Ishikawa (cell line): ENCODE results near the gene G0S2.

Experiments used
- CEBPB ChIP-seq: IDR thresholded peaks from 2 replicates; pipeline ENCODE4 v1.6.1; 2012
- CREB1 ChIP-seq: IDR thresholded peaks from 2 replicates; pipeline ENCODE4 v1.6.1; 2012; ENCODE audit warnings: low read depth
- EGR1 ChIP-seq: IDR thresholded peaks from 2 replicates; pipeline ENCODE4 v1.6.1; 2012
- EP300 ChIP-seq: IDR thresholded peaks from 2 replicates; pipeline ENCODE4 v1.6.1; 2012; ENCODE audit warnings: borderline replicate concordance
- FOXM1 ChIP-seq: IDR thresholded peaks from 2 replicates; pipeline ENCODE4 v1.6.1; 2012; ENCODE audit warnings: low read depth, borderline replicate concordance
- MAX ChIP-seq: IDR thresholded peaks from 2 replicates; pipeline ENCODE4 v1.6.1; 2012
- NFIC ChIP-seq: IDR thresholded peaks from 2 replicates; pipeline ENCODE4 v1.6.1; 2012
- RAD21 ChIP-seq: IDR thresholded peaks from 2 replicates; pipeline ENCODE4 v1.6.1; 2012; ENCODE audit warnings: low read depth
- REST ChIP-seq: IDR thresholded peaks from 2 replicates; pipeline ENCODE4 v1.6.1; 2012; ENCODE audit warnings: low read depth, mild to moderate bottlenecking
- TAF1 ChIP-seq: IDR thresholded peaks from 2 replicates; pipeline ENCODE4 v1.6.1; 2012; ENCODE audit warnings: low read depth, mild to moderate bottlenecking
- TCF12 ChIP-seq: IDR thresholded peaks from 2 replicates; pipeline ENCODE4 v1.6.1; 2012; ENCODE audit warnings: low read depth
- TEAD4 ChIP-seq: IDR thresholded peaks from 2 replicates; pipeline ENCODE4 v1.6.1; 2012
- USF1 ChIP-seq: IDR thresholded peaks from 2 replicates; pipeline ENCODE4 v1.6.1; 2012
- YY1 ChIP-seq: IDR thresholded peaks from 2 replicates; pipeline ENCODE4 v1.6.1; 2012; ENCODE audit warnings: low read depth
- ZBTB7A ChIP-seq: IDR thresholded peaks from 2 replicates; pipeline ENCODE4 v1.6.1; 2012; ENCODE audit warnings: low read depth

Gene G0S2

GRCh38 chr1:209707308-209707707 is 32.1 kb downstream of the G0S2 start:
- TF ChIP-seq TEAD4 (no peak), EGR1 (no peak), RAD21 (no peak), REST (no peak), TCF12 (no peak), FOXM1 (no peak), NFIC (no peak), CREB1 (no peak), TAF1 (no peak), USF1 (no peak), CEBPB (no peak), MAX (no peak), ZBTB7A (no peak), EP300 (no peak), YY1 (no peak)

- TF ChIP-seq USF1, result no peak
- TF ChIP-seq REST, result no peak
- TF ChIP-seq NFIC, result no peak
- TF ChIP-seq TAF1, result no peak
- no peak for TF ChIP-seq CREB1
- no peak for TF ChIP-seq ZBTB7A
- no peak for TF ChIP-seq RAD21
- no peak for TF ChIP-seq FOXM1
- no peak for TF ChIP-seq YY1
- TF ChIP-seq TEAD4, result no peak
- no peak for TF ChIP-seq EGR1
- no peak for TF ChIP-seq TCF12
- TF ChIP-seq CEBPB, result no peak
- TF ChIP-seq MAX, result no peak
- TF ChIP-seq EP300, result no peak
Observed at GRCh38 chr1:209708297-209708696, 33.1 kb downstream of the G0S2 start.

GRCh38 chr1:209710093-209710492 is 34.9 kb downstream of the G0S2 start:
- TF ChIP-seq CEBPB, result no peak
- TF ChIP-seq TAF1, result no peak
- TF ChIP-seq MAX, result no peak
- TF ChIP-seq EP300, result no peak
- TF ChIP-seq FOXM1, result no peak
- TF ChIP-seq TEAD4, result no peak
- no peak for TF ChIP-seq REST
- TF ChIP-seq YY1, result no peak
- no peak for TF ChIP-seq CREB1
- TF ChIP-seq EGR1, result no peak
- no peak for TF ChIP-seq ZBTB7A
- no peak for TF ChIP-seq USF1

- TF ChIP-seq FOXM1 (no peak), RAD21 (no peak), NFIC (no peak), CREB1 (no peak), REST (no peak), TCF12 (no peak), EGR1 (no peak)
Observed at GRCh38 chr1:209710847-209711246, 35.6 kb downstream of the G0S2 start.
